OCI-LY3 (cell line): Measurements from ENCODE around the gene SBNO2.

Experiments
- EZH2phosphoT487 ChIP-seq: fragments of 200-600 bp; shearing (Covaris generic); IDR thresholded peaks from 2 replicates; pipeline ENCODE4 v1.6.1; 2018; ENCODE audit warnings: antibody characterized with exemption, mixed run types, low read depth
- TF ChIP-seq, protein P1 (sequence below): fragments of 200-600, 300-600 bp; sonication (generic); IDR thresholded peaks from 2 replicates; pipeline ENCODE4 v1.5.1; 2014; ENCODE audit warnings: antibody characterized with exemption, low read length, low read depth

DNA sequence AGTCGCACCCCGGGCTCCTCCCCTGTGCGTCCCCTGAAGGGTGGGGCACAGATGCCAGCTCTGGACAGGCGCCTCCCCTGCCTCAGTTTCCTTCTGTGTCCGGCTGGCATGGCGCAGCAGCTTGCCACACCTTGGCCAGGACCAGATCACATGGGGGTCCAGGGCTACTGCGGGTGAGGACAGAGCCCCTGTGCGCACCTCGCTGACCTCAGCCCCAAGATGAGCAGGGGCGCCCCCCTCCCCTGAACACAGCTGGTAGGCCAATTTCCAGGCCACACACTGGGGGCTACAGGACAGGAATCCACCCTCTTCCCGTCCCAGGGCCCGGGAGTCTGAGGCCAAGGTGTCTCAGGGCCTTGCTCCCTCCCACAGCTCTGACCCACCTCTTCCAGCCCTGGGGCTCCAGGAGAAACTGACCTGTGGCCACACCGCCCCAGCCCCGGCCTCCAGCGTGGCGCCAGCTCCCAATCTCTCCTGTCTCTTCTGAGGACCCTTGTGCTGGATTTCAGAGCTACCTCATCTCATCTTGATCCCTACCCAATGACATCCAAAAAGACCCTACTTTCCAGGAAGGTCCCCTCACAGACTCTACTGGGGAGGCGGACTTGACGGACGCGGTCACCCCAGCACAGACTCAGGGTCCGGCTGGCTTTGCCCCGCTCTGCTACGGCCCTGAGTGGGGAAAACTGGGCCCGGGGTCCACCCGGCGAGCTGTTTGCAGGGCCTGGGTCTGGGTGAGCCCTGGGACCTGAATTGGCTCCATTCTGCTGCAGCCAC is 28.2 kb downstream of the SBNO2 start:
- TF ChIP-seq, protein P1, sequence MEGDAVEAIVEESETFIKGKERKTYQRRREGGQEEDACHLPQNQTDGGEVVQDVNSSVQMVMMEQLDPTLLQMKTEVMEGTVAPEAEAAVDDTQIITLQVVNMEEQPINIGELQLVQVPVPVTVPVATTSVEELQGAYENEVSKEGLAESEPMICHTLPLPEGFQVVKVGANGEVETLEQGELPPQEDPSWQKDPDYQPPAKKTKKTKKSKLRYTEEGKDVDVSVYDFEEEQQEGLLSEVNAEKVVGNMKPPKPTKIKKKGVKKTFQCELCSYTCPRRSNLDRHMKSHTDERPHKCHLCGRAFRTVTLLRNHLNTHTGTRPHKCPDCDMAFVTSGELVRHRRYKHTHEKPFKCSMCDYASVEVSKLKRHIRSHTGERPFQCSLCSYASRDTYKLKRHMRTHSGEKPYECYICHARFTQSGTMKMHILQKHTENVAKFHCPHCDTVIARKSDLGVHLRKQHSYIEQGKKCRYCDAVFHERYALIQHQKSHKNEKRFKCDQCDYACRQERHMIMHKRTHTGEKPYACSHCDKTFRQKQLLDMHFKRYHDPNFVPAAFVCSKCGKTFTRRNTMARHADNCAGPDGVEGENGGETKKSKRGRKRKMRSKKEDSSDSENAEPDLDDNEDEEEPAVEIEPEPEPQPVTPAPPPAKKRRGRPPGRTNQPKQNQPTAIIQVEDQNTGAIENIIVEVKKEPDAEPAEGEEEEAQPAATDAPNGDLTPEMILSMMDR, result no peak
- no peak for TF ChIP-seq EZH2phosphoT487
